RWPE1 (cell line): ENCODE measurements around the gene PPP3R1.

Source experiments
- CTCF ChIA-PET: fragments of 350-600 bp; sonication (Branson Sonifier 250); formaldehyde crosslinking; extraction: SDS; loops from one replicate; lab custom pipeline; 2021; lab: Yijun Ruan, JAX
- POLR2A ChIA-PET: fragments of 400-600 bp; formaldehyde crosslinking; extraction: SDS; loops from one replicate; lab custom pipeline; 2020; ENCODE audit warnings: antibody characterized with exemption; ENCODE audit not compliant: low non-redundant PET; lab: Yijun Ruan, JAX
- DNase-seq: peaks from one replicate; pipeline ENCODE4 v3.0.0; 2012; ENCODE audit warnings: low spot score
- H3K27ac ChIP-seq: fragments of 450-650 bp; 2 replicates; pipeline ENCODE4 v1.5.1; 2017
- CTCF ChIP-seq: fragments of 450-650 bp; conservative IDR thresholded peaks from 2 replicates; pipeline ENCODE4 v1.5.1; 2017; ENCODE audit warnings: low read depth, mild to moderate bottlenecking

PPP3R1 gene

DNA sequence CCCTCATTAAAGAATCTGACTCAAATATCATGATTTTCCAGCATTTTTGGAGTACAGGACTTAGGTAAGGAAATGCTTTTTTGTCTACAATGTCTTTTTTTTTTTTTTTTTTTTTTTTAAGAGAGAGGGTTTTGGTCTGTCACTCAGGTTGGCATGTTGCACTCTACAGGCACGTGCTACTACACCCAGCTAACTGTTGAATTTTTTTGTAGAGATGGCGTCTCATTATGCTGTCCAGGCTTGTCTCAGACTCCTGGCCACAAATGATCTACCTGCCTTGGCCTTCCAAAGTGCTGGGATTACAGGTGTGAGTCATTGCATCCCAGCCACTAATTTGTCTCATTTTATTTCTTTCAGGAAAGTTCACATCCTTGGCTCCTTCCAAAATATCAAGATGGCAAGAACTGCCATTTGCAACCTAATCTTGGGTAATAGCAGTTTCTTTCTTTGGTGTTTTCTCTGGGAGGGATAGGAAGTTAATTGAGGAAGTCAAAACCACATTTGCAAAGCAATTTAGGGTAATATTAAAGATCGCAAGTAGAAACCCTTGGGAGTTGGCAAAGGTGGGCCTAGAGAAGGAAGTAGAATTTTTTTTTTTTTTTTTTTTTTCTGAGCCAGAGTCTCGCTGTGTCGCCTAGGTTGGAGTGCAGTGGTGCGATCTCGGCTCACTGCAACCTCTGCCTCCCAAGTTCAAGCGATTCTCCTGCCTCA lies 79.2 kb downstream of the PPP3R1 start:
- POLR2A ChIA-PET, result no interaction called here
- CTCF ChIA-PET, result no interaction called here
- H3K27ac ChIP-seq, result peak overlapping the region; percentile 71
- peak; percentile 47 for DNase-seq
- no peak for TF ChIP-seq CTCF

- H3K27ac ChIP-seq, result no peak overlapping the region
- DNase-seq, result no peak
- TF ChIP-seq CTCF, result no peak
- CTCF ChIA-PET, result interaction anchor here (1.0 kb wide), 1 partner anchor 78 kb away, joined by 3 read pairs; no protein-coding TSS in a partner anchor
- POLR2A ChIA-PET, result no interaction called here
Observed at GRCh38 chr2:68172521-68172920, 79.8 kb downstream of the PPP3R1 start.

- CTCF ChIA-PET, result interaction anchor here (1.0 kb wide), 1 partner anchor 78 kb away, joined by 3 read pairs; no protein-coding TSS in a partner anchor
- TF ChIP-seq CTCF, result no peak
- no peak for DNase-seq
- H3K27ac ChIP-seq, result no peak overlapping the region
- POLR2A ChIA-PET, result no interaction called here
Observed at GRCh38 chr2:68171684-68172083, 80.6 kb downstream of the PPP3R1 start.

- ChIA-PET CTCF (no interaction called here), POLR2A (no interaction called here)
- DNase-seq, result no peak
- no peak overlapping the region for H3K27ac ChIP-seq
- no peak for TF ChIP-seq CTCF
Observed at GRCh38 chr2:68171146-68171545, 81.2 kb downstream of the PPP3R1 start.

GRCh38 chr2:68169308-68169707 lies 83.0 kb downstream of the PPP3R1 start:
- H3K27ac ChIP-seq, result no peak overlapping the region
- ChIA-PET CTCF (interaction anchor here (0.5 kb wide), 1 partner anchor 425 kb away, joined by 3 read pairs; no protein-coding TSS in a partner anchor), POLR2A (no interaction called here)
- no peak for TF ChIP-seq CTCF
- DNase-seq, result no peak

GRCh38 chr2:68167186-68167585 lies 85.1 kb downstream of the PPP3R1 start:
- CTCF ChIA-PET, result interaction anchor here (0.6 kb wide), 1 partner anchor 108 kb away, joined by 4 read pairs; no protein-coding TSS in a partner anchor

More at GRCh38 chr2:68167186-68167585, 85.1 kb downstream of the PPP3R1 start:
- TF ChIP-seq CTCF, result no peak
- POLR2A ChIA-PET, result no interaction called here
- no peak for DNase-seq
- no peak overlapping the region for H3K27ac ChIP-seq
